ENCODE data around the gene PLAU.

PLAU gene

GRCh38 chr10:73931767-73932619 lies 21.1 kb downstream of the PLAU start:
- TF ChIP-seq EZH2 (IDR thresholded peaks at IDR 0.05; ENCODE audit: borderline replicate concordance, low read length): no peak
- TF ChIP-seq, protein P1, sequence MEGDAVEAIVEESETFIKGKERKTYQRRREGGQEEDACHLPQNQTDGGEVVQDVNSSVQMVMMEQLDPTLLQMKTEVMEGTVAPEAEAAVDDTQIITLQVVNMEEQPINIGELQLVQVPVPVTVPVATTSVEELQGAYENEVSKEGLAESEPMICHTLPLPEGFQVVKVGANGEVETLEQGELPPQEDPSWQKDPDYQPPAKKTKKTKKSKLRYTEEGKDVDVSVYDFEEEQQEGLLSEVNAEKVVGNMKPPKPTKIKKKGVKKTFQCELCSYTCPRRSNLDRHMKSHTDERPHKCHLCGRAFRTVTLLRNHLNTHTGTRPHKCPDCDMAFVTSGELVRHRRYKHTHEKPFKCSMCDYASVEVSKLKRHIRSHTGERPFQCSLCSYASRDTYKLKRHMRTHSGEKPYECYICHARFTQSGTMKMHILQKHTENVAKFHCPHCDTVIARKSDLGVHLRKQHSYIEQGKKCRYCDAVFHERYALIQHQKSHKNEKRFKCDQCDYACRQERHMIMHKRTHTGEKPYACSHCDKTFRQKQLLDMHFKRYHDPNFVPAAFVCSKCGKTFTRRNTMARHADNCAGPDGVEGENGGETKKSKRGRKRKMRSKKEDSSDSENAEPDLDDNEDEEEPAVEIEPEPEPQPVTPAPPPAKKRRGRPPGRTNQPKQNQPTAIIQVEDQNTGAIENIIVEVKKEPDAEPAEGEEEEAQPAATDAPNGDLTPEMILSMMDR (IDR thresholded peaks at IDR 0.05; ENCODE audit: low read length): no peak
- Histone ChIP-seq H2AFZ (ENCODE audit: low read length) (no peak overlapping the region), H3K27ac (ENCODE audit: low read depth, low read length, poor library complexity, severe bottlenecking) (no peak overlapping the region), H3K4me1 (ENCODE audit: insufficient read depth, low read length, severe bottlenecking) (peaks cover 7% of the 10 kb centered on the region), H3K9me2 (ENCODE audit: low read depth, low read length) (no peaks in the 10 kb centered on the region), H3F3A (ENCODE audit: insufficient read depth, low read length) (no peaks in the 10 kb centered on the region), H3K4me2 (ENCODE audit: low read length) (no peak overlapping the region), H3K4me3 (ENCODE audit: low read depth, low read length, poor library complexity, severe bottlenecking) (no peak overlapping the region), H3K36me3 (ENCODE audit: insufficient read depth, low read length) (no peaks in the 10 kb centered on the region), H4K20me1 (ENCODE audit: insufficient read depth, low read length) (no peaks in the 10 kb centered on the region), H3K9ac (ENCODE audit: low read length) (no peak overlapping the region), H3K79me2 (ENCODE audit: insufficient read depth, low read length) (no peaks in the 10 kb centered on the region), H3K27me3 (ENCODE audit: insufficient read depth, low read length) (peaks cover 5% of the 10 kb centered on the region; the same call in 1 of the 2 replicates), H3K9me3 (ENCODE audit: low read length) (no peaks in the 10 kb centered on the region)

DNA sequence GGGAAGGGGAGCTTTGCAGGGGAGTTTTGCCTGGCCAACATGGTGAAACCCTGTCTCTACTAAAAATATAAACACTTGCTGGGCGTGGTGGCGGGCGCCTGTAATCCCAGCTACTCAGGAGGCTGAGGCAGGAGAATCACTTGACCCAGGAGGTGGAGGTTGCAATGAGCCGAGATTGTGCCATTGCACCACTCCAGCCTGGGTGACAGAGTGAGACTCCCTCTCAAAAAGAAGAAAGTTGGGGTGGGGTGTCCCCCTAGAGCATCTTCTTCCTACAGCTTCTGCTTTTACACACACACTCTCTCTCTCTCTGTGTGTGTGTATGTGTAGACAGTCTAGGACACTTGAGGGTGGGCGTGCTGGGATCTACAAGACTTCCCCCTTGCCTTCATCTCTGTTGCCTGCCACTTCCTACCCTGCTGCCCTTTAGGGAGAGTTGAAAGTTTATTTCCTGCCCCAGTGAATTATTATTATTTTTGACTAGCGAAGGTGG lies 21.7 kb downstream of the PLAU start:
- peaks cover 7% of the 10 kb centered on the region for H3K4me1 ChIP-seq (ENCODE audit: insufficient read depth, low read length, severe bottlenecking)
- TF ChIP-seq, protein P1 (IDR thresholded peaks at IDR 0.05; ENCODE audit: low read length): no peak
- no peak for TF ChIP-seq EZH2 (IDR thresholded peaks at IDR 0.05; ENCODE audit: borderline replicate concordance, low read length)
- no peak overlapping the region for H3K4me3 ChIP-seq (ENCODE audit: low read depth, low read length, poor library complexity, severe bottlenecking)
- H3F3A ChIP-seq (ENCODE audit: insufficient read depth, low read length): no peaks in the 10 kb centered on the region
- peaks cover 5% of the 10 kb centered on the region; the same call in 1 of the 2 replicates for H3K27me3 ChIP-seq (ENCODE audit: insufficient read depth, low read length)
- H3K9me2 ChIP-seq (ENCODE audit: low read depth, low read length): no peaks in the 10 kb centered on the region
- no peak overlapping the region for H3K4me2 ChIP-seq (ENCODE audit: low read length)
- no peaks in the 10 kb centered on the region for H4K20me1 ChIP-seq (ENCODE audit: insufficient read depth, low read length)
- no peaks in the 10 kb centered on the region for H3K36me3 ChIP-seq (ENCODE audit: insufficient read depth, low read length)
- H3K79me2 ChIP-seq (ENCODE audit: insufficient read depth, low read length): no peaks in the 10 kb centered on the region
- H2AFZ ChIP-seq (ENCODE audit: low read length): no peak overlapping the region
- H3K9me3 ChIP-seq (ENCODE audit: low read length): no peaks in the 10 kb centered on the region
- no peak overlapping the region for H3K9ac ChIP-seq (ENCODE audit: low read length)
- H3K27ac ChIP-seq (ENCODE audit: low read depth, low read length, poor library complexity, severe bottlenecking): no peak overlapping the region

GRCh38 chr10:73934074-73934473 lies 23.1 kb downstream of the PLAU start:
- no peaks in the 10 kb centered on the region for H3K9me3 ChIP-seq (ENCODE audit: low read length)
- peaks cover 5% of the 10 kb centered on the region; the same call in 1 of the 2 replicates for H3K27me3 ChIP-seq (ENCODE audit: insufficient read depth, low read length)
- no peak overlapping the region for H2AFZ ChIP-seq (ENCODE audit: low read length)
- no peak overlapping the region for H3K27ac ChIP-seq (ENCODE audit: low read depth, low read length, poor library complexity, severe bottlenecking)
- no peak overlapping the region for H3K9ac ChIP-seq (ENCODE audit: low read length)
- no peaks in the 10 kb centered on the region for H4K20me1 ChIP-seq (ENCODE audit: insufficient read depth, low read length)
- H3K4me1 ChIP-seq (ENCODE audit: insufficient read depth, low read length, severe bottlenecking): peaks cover 7% of the 10 kb centered on the region
- no peak overlapping the region for H3K4me3 ChIP-seq (ENCODE audit: low read depth, low read length, poor library complexity, severe bottlenecking)
- H3K79me2 ChIP-seq (ENCODE audit: insufficient read depth, low read length): no peaks in the 10 kb centered on the region
- no peaks in the 10 kb centered on the region for H3F3A ChIP-seq (ENCODE audit: insufficient read depth, low read length)
- H3K9me2 ChIP-seq (ENCODE audit: low read depth, low read length): no peaks in the 10 kb centered on the region
- no peak overlapping the region for H3K4me2 ChIP-seq (ENCODE audit: low read length)
- TF ChIP-seq EZH2 (IDR thresholded peaks at IDR 0.05; ENCODE audit: borderline replicate concordance, low read length): no peak
- TF ChIP-seq, protein P1 (IDR thresholded peaks at IDR 0.05; ENCODE audit: low read length): no peak
- H3K36me3 ChIP-seq (ENCODE audit: insufficient read depth, low read length): no peaks in the 10 kb centered on the region

Measured in OCI-LY1 (cell line).